PC-9 (cell line): ENCODE data around the gene NUP160. TPM values are rescaled to one million over a fixed set of nuclear protein-coding genes. Genes with fewer than 3 reads are reported as not detected.
"Not testable (repeated sequence)": the region's sequence is repeated elsewhere in the genome, so short reads cannot be mapped to it uniquely, and the experiment has no call there.

Experiments
- BruUV-seq: library from RNA; stranded (reverse); fragments of 400-500 nt; replicated peaks from 2 replicates; lab custom pipeline; 2021; lab: Mats Ljungman, UMichigan
- CTCF ChIA-PET: fragments of 300-600 bp; sonication (Branson Sonifier 250); formaldehyde crosslinking; loops from one replicate; lab custom pipeline; 2022; ENCODE audit warnings: antibody characterized with exemption; lab: Charles Lee
- POLR2A ChIA-PET: fragments of 300-600 bp; sonication (Branson Sonifier 250); formaldehyde crosslinking; loops from one replicate; lab custom pipeline; 2022; ENCODE audit warnings: antibody characterized with exemption; ENCODE audit not compliant: unreplicated experiment; lab: Charles Lee
- DNase-seq, 2 experiments: peaks; one replicate each; pipeline versions ENCODE4 v3.0.0 to v3.0.0-alpha.2; 2015 to 2022; ENCODE audit warnings: mixed read lengths in 1 of 2
- H2AFZ ChIP-seq: fragments of 200-600 bp; sonication (generic); 2 replicates; pipeline ENCODE4 v1.8.1; 2017; ENCODE audit warnings: antibody characterized with exemption
- H3F3A ChIP-seq: fragments of 200-600 bp; sonication (generic); 2 replicates; pipeline ENCODE4 v1.8.1; 2017; ENCODE audit warnings: antibody characterized with exemption, mild to moderate bottlenecking, low read depth; ENCODE audit not compliant: insufficient read depth
- H3K27ac ChIP-seq: fragments of 200-600 bp; sonication (generic); 2 replicates; pipeline ENCODE4 v1.6.1; 2016; ENCODE audit warnings: mixed run types
- H3K27me3 ChIP-seq: fragments of 200-600 bp; sonication (generic); 2 replicates; pipeline ENCODE4 v1.6.1; 2016; ENCODE audit warnings: low read depth, mixed run types; ENCODE audit not compliant: insufficient read depth
- H3K36me3 ChIP-seq: fragments of 200-600 bp; sonication (generic); 2 replicates; pipeline ENCODE4 v1.6.1; 2016; ENCODE audit warnings: low read depth, mixed run types
- H3K4me1 ChIP-seq: fragments of 200-600 bp; sonication (generic); replicated peaks from 2 replicates; pipeline ENCODE4 v1.6.1; 2016; ENCODE audit warnings: mixed run types; ENCODE audit not compliant: insufficient read depth
- H3K4me2 ChIP-seq: fragments of 200-600 bp; sonication (generic); 2 replicates; pipeline ENCODE4 v1.6.1; 2017; ENCODE audit warnings: mixed run types
- H3K4me3 ChIP-seq: fragments of 200-600 bp; sonication (generic); 2 replicates; pipeline ENCODE4 v1.6.1; 2016; ENCODE audit warnings: mixed run types
- H3K79me2 ChIP-seq: fragments of 200-600 bp; sonication (generic); 2 replicates; pipeline ENCODE4 v1.6.1; 2017; ENCODE audit warnings: low read depth, mixed run types
- H3K9me2 ChIP-seq: fragments of 200-600 bp; sonication (generic); 2 replicates; pipeline ENCODE4 v1.8.1; 2017; ENCODE audit warnings: mild to moderate bottlenecking; ENCODE audit not compliant: insufficient read depth
- H3K9me3 ChIP-seq: fragments of 200-600 bp; sonication (generic); 2 replicates; pipeline ENCODE4 v1.8.1; 2016; ENCODE audit warnings: low read depth; ENCODE audit not compliant: insufficient read depth
- H4K20me1 ChIP-seq: fragments of 200-600 bp; sonication (generic); 2 replicates; pipeline ENCODE4 v1.8.1; 2017; ENCODE audit not compliant: insufficient read depth
- EZH2 ChIP-seq: fragments of 200-600 bp; sonication (generic); IDR thresholded peaks from 2 replicates; pipeline ENCODE4 v1.8.0; 2017; ENCODE audit warnings: antibody characterized with exemption, low read depth
- intact Hi-C: fragments of 100-400 bp; cut with micrococcal nuclease; formaldehyde crosslinking; loops from one replicate; pipeline ENCODE4 v1.10.0; 2022; ENCODE audit not compliant: unreplicated experiment
- total RNA-seq: library from RNA; stranded (reverse); gene quantifications from 2 replicates; pipeline ENCODE4 v1.2.3, GENCODE V29; 2021
- TF ChIP-seq, protein P1 (sequence below): fragments of 200-600 bp; sonication (generic); conservative IDR thresholded peaks from 2 replicates; pipeline ENCODE4 v1.6.1; 2017; ENCODE audit warnings: mixed run types, antibody characterized with exemption, mild to moderate bottlenecking, moderate library complexity

The NUP160 gene
- total RNA-seq, 1 experiment from 2014 or later, result 73.2 TPM

DNA sequence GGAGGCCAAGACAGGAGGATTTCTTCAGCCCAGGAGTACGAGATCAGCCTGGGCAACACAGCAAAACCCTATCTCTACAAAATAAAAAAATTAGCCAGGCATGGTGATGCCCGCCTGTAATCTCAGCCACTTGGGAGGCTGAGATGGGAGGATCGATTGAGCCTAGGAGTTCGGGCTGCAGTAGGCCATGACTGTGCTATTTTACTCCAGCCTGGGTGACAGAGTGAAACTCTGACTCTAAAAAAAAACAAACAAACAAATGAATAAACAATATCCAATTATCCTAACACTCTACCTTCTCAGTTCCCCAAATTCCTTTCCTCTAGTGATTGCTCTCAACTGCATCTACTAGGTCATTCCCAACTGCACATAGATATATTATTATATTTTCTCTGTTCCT, 5.4 kb downstream of the NUP160 start:
- Histone ChIP-seq H2AFZ (no peak overlapping the region), H3K9me2 (no peaks in the 10 kb centered on the region), H3K27me3 (no peaks in the 10 kb centered on the region), H4K20me1 (no peaks in the 10 kb centered on the region), H3K9me3 (no peaks in the 10 kb centered on the region), H3K4me3 (no peak overlapping the region), H3K27ac (no peak overlapping the region), H3K79me2 (peaks cover 51% of the 10 kb centered on the region), H3K4me2 (no peak overlapping the region), H3K36me3 (peaks cover 43% of the 10 kb centered on the region), H3K4me1 (peaks cover 11% of the 10 kb centered on the region), H3F3A (peaks cover 4% of the 10 kb centered on the region; the same call in 1 of the 2 replicates)
- ChIA-PET POLR2A (no interaction called here), CTCF (no interaction called here)
- TF ChIP-seq, protein P1, sequence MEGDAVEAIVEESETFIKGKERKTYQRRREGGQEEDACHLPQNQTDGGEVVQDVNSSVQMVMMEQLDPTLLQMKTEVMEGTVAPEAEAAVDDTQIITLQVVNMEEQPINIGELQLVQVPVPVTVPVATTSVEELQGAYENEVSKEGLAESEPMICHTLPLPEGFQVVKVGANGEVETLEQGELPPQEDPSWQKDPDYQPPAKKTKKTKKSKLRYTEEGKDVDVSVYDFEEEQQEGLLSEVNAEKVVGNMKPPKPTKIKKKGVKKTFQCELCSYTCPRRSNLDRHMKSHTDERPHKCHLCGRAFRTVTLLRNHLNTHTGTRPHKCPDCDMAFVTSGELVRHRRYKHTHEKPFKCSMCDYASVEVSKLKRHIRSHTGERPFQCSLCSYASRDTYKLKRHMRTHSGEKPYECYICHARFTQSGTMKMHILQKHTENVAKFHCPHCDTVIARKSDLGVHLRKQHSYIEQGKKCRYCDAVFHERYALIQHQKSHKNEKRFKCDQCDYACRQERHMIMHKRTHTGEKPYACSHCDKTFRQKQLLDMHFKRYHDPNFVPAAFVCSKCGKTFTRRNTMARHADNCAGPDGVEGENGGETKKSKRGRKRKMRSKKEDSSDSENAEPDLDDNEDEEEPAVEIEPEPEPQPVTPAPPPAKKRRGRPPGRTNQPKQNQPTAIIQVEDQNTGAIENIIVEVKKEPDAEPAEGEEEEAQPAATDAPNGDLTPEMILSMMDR, result no peak
- no peak for TF ChIP-seq EZH2
- BruUV-seq, result no TSS peak
- DNase-seq, result no peak
- intact Hi-C loops, result no loop called here

GRCh38 chr11:47837929-47838328, 10.2 kb downstream of the NUP160 start:
- Histone ChIP-seq H2AFZ (no peak overlapping the region), H3F3A (peaks cover 9% of the 10 kb centered on the region; the same call in 1 of the 2 replicates), H3K4me1 (no peaks in the 10 kb centered on the region), H3K9me2 (no peaks in the 10 kb centered on the region), H3K27ac (no peak overlapping the region), H3K36me3 (peaks cover 51% of the 10 kb centered on the region), H3K79me2 (0 out of 2 replicates have a peak, but pooled peaks cover 3% of the 10 kb centered on the region), H3K4me3 (no peak overlapping the region), H3K9me3 (no peaks in the 10 kb centered on the region), H3K4me2 (no peak overlapping the region), H4K20me1 (no peaks in the 10 kb centered on the region), H3K27me3 (no peaks in the 10 kb centered on the region)
- ChIA-PET POLR2A (no interaction called here), CTCF (interaction anchor here (0.6 kb wide), 1 partner anchor 284 kb away, joined by 3 read pairs; no protein-coding TSS in a partner anchor)
- intact Hi-C loops, result no loop called here
- no peak for DNase-seq
- no peak for TF ChIP-seq EZH2
- TF ChIP-seq, protein P1, result no peak
- no TSS peak for BruUV-seq

DNA sequence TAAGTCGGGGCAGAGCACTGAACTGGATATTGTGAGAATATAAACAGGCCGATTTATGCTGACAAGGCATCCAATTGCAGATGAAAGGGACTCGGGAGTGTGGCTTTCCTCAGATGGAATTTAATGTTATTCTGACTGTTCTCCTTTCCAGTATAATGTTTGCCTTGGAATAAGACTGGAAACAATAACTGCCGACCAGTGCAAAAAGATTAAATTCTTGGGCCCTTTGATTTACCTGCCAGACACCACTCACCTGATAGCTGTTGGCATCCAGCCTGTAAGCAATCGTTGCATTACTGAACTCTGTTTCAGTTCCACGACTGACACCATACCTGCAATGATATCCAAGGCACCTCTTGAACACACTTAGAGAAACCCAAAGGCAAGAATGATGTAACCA, 10.9 kb downstream of the NUP160 start:
- Histone ChIP-seq H4K20me1 (no peaks in the 10 kb centered on the region), H3K27me3 (no peaks in the 10 kb centered on the region), H3K79me2 (0 out of 2 replicates have a peak, but pooled peaks cover 2% of the 10 kb centered on the region), H3K4me2 (no peak overlapping the region), H3K4me1 (no peaks in the 10 kb centered on the region), H3F3A (peaks cover 6% of the 10 kb centered on the region; the same call in 1 of the 2 replicates), H3K9me2 (no peaks in the 10 kb centered on the region), H2AFZ (no peak overlapping the region), H3K36me3 (peaks cover 56% of the 10 kb centered on the region), H3K27ac (no peak overlapping the region), H3K9me3 (no peaks in the 10 kb centered on the region), H3K4me3 (no peak overlapping the region)
- no peak for TF ChIP-seq EZH2
- TF ChIP-seq, protein P1, result no peak
- ChIA-PET POLR2A (no interaction called here), CTCF (interaction anchor here (0.6 kb wide), 2 partner anchors 284 to 393 kb away, joined by 3 to 21 read pairs; no protein-coding TSS in a partner anchor)
- intact Hi-C loops, result no loop called here
- DNase-seq, result no peak
- BruUV-seq, result no TSS peak

GRCh38 chr11:47830013-47830412, 18.1 kb downstream of the NUP160 start:
- BruUV-seq, POLR2A ChIA-PET, CTCF ChIA-PET, H3F3A ChIP-seq, DNase-seq, H3K4me1 ChIP-seq, H3K9me2 ChIP-seq, H3K4me2 ChIP-seq, H3K27me3 ChIP-seq, H3K9me3 ChIP-seq, H2AFZ ChIP-seq, intact Hi-C loops, H3K4me3 ChIP-seq, H3K27ac ChIP-seq: not testable (repeated sequence)
- H3K79me2 ChIP-seq, result peaks cover 42% of the 10 kb centered on the region
- H4K20me1 ChIP-seq, result peaks cover 14% of the 10 kb centered on the region; the same call in 1 of the 2 replicates
- peaks cover 27% of the 10 kb centered on the region for H3K36me3 ChIP-seq
